GM12891 (cell line): ENCODE data around the gene ZMYND15.

Source experiments
- SPI1 ChIP-seq: IDR thresholded peaks from 2 replicates; pipeline ENCODE4 v1.6.1; 2011; ENCODE audit warnings: low read depth, low read length, control low read depth
- TAF1 ChIP-seq: IDR thresholded peaks from 2 replicates; pipeline ENCODE4 v1.6.1; 2011; ENCODE audit warnings: low read depth, low read length, control low read depth

DNA sequence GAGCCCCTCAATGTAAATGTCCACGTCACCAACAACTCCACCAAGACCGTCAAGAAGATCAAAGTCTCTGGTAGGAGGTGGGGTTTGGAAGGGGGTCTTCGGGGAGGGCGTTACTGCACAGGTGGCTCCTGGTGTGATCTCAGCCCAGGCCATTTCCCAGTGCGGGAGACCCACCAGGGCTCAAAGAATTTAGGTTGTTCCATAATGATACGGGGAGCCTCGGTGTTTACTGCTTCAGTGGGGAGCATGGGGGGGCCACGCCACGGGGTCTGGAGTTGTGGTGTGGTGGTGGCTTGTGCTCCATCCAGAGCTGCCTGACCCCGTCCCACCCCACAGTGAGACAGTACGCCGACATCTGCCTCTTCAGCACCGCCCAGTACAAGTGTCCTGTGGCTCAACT is 21.4 kb upstream of the ZMYND15 start:
- TF ChIP-seq SPI1, result no peak
- no peak for TF ChIP-seq TAF1
